ENCODE measurements around the gene CTXND1.
"Not testable (repeated sequence)": the region's sequence is repeated elsewhere in the genome, so short reads cannot be mapped to it uniquely, and the experiment has no call there.

- not testable (repeated sequence) for TF ChIP-seq POLR2A, CTCF (IDR thresholded peaks at IDR 0.05)
Measured at GRCh38 chr15:80290891-80291290, 38.9 kb upstream of the CTXND1 start.

Measured in uterus (tissue), 2 donors.